CD4-positive, CD25-positive, alpha-beta regulatory T cell (primary cell): Measurements from ENCODE around the gene MKNK2. TPM values are rescaled to one million over a fixed set of nuclear protein-coding genes. Genes with fewer than 3 reads are reported as not detected.
"Not testable (repeated sequence)": the region's sequence is repeated elsewhere in the genome, so short reads cannot be mapped to it uniquely, and the experiment has no call there.

ENCODE experiments used
- ATAC-seq, 2 donors: fragments of 150-1000 bp; cut with Tn5 transposase; one replicate each; pipeline ENCODE4 v1.10.0; 2021; ENCODE audit warnings: low read depth in 2 of 2, moderate number of reproducible peaks in 2 of 2, moderate library complexity in 1 of 2
- DNase-seq, 3 donors: peaks; one replicate each; pipeline versions ENCODE4 v3.0.0 to v3.0.0-alpha.2; 2012 to 2022; ENCODE audit warnings: mixed read lengths in 1 of 3
- H3K27ac ChIP-seq: one replicate; pipeline ENCODE4 v1.7.0; 2013; ENCODE audit warnings: mild to moderate bottlenecking, low read length; ENCODE audit not compliant: insufficient read depth, poor library complexity, severe bottlenecking
- H3K27me3 ChIP-seq: one replicate; pipeline ENCODE4 v1.7.0; 2013; ENCODE audit warnings: low read length; ENCODE audit not compliant: control insufficient read depth, insufficient read depth
- H3K36me3 ChIP-seq: one replicate; pipeline ENCODE4 v1.7.0; 2013; ENCODE audit warnings: mild to moderate bottlenecking, low read length, moderate library complexity; ENCODE audit not compliant: control insufficient read depth, insufficient read depth
- H3K4me1 ChIP-seq: 2 replicates; pipeline ENCODE4 v1.7.0; 2013; ENCODE audit warnings: mild to moderate bottlenecking, low read length; ENCODE audit not compliant: insufficient read depth, control insufficient read depth, poor library complexity, severe bottlenecking
- H3K4me3 ChIP-seq: one replicate; pipeline ENCODE4 v1.7.0; 2013; ENCODE audit warnings: low read depth, mild to moderate bottlenecking, low read length, moderate library complexity
- H3K9me3 ChIP-seq, 2 experiments: 1 replicate in 1 of 2; 2 replicates in 1 of 2; pipeline ENCODE4 v1.7.0; 2013; ENCODE audit warnings: low read length in 2 of 2, mild to moderate bottlenecking in 1 of 2, moderate library complexity in 1 of 2; ENCODE audit not compliant: control insufficient read depth in 2 of 2
- H3K27ac Mint-ChIP-seq, 3 donors: one replicate each; pipeline ENCODE4 v1.8.0; 2020 to 2022; ENCODE audit warnings: mild to moderate bottlenecking in 3 of 3, mixed read lengths in 3 of 3, moderate library complexity in 2 of 3
- H3K27me3 Mint-ChIP-seq: one replicate; pipeline ENCODE4 v1.8.0; 2022; ENCODE audit warnings: mild to moderate bottlenecking, mixed read lengths
- H3K36me3 Mint-ChIP-seq: one replicate; pipeline ENCODE4 v1.8.0; 2020; ENCODE audit warnings: mixed read lengths
- H3K4me1 Mint-ChIP-seq, 4 donors: one replicate each; pipeline ENCODE4 v1.8.0; 2020 to 2022; ENCODE audit warnings: mixed read lengths in 4 of 4, mild to moderate bottlenecking in 1 of 4
- H3K4me3 Mint-ChIP-seq, 4 donors: one replicate each; pipeline ENCODE4 v1.8.0; 2020 to 2022; ENCODE audit warnings: mild to moderate bottlenecking in 4 of 4, mixed read lengths in 4 of 4, moderate library complexity in 3 of 4
- H3K9me3 Mint-ChIP-seq, 7 donors: one replicate each; pipeline ENCODE4 v1.8.0; 2020 to 2022; ENCODE audit warnings: mixed read lengths in 7 of 7, mild to moderate bottlenecking in 3 of 7, moderate library complexity in 2 of 7
- polyA plus RNA-seq, 4 donors: library from polyadenylated mRNA; unstranded; fragments of 300-500 nt; fragmentation: Illumina TruSeq; gene quantifications; one replicate each; pipeline ENCODE4 v1.2.3, GENCODE V29; 2021
- total RNA-seq: library from RNA; stranded (reverse); gene quantifications from one replicate; pipeline ENCODE4 v1.2.3, GENCODE V29; 2022

The MKNK2 gene
- total and polyA plus RNA-seq, 5 donors from 2014 or later: 28.7 to 340 (median 33.8) TPM

DNA sequence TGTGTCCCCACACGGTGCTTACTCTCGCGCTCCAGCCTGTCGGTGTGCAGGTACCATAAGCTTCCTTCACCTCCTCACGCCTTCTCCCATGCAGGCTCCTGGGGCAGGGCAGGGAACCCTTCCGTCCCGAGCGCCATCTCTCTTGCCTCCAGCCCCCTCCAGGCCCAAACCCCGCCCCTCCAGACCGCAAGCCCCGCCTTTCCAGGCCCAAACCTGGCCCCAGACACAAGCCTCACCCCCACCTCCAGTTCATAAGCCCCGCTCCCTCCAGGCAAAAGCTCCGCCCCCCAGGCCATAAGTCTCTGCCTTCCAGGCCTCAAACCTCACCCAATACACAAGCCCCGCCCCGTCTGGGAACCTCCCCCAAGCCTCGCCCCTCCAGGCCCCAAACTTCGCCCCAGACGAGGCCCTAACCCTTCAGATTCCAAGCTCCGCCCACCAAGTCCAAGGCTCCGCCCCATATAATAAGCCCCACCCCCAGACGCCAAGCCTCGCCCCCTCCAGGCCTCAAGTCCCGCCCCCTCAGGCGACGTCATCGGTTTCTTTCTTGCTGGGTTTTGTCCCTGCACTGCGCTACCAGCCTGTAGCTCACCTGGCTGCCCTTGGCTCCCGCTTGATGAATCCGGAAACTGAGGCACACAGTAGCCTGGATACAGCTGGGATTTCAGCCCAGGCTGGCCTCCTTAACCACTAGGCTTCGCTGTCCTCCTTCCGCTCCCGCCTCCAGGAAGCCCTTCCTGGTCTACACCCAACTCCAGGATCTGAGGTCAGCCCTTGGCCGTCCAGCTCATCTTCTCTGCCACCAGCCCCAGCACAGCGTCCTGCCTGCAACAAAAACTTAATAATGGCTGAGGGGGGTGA, 16.1 kb downstream of the MKNK2 start:
- peaks cover 16% of the 10 kb centered on the region for H3K36me3 ChIP-seq
- ATAC-seq (peak; percentile 27 to 31), DNase-seq (peak; percentile 48 to 71 (median 68))
- no peaks in the 10 kb centered on the region for H3K27me3 Mint-ChIP-seq
- no peak overlapping the region for H3K27ac ChIP-seq
- H3K27ac Mint-ChIP-seq: peak overlapping the region in 1 of 3 donors; percentile 73
- H3K27me3 ChIP-seq: no peaks in the 10 kb centered on the region
- no peaks in the 10 kb centered on the region for H3K36me3 Mint-ChIP-seq
- H3K9me3 Mint-ChIP-seq: peaks cover 0 to 1% (median 0%) of the 10 kb centered on the region in 7 donors
- no peak overlapping the region for H3K4me3 ChIP-seq
- H3K4me3 Mint-ChIP-seq: peak overlapping the region in 2 of 4 donors; percentile 19 to 80
- peaks cover 38% of the 10 kb centered on the region for H3K4me1 ChIP-seq
- H3K4me1 Mint-ChIP-seq: peaks cover 0 to 42% (median 18%) of the 10 kb centered on the region in 4 donors
- no peaks in the 10 kb centered on the region for H3K9me3 ChIP-seq

DNA sequence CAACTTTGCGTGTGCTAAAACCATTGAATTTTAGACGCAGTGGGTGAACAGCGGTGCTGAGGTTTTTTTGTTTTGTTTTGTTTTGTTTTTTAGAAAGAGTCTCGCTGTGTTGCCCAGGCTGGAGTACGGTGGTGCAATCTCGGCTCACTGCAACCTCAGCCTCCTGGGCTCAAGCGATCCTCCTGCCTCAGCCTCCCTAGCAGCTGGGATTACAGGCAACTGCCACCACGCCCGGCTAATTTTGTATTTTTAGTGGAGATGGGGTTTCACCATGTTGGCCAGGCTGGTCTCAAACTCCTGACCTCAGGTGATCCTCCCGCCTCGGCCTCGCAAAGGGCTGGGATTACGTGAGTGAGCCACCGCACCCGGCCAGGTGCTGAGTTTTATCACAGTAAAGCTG, 16.8 kb downstream of the MKNK2 start:
- ATAC-seq, H3K4me3 ChIP-seq, H3K27me3 Mint-ChIP-seq, H3K27me3 ChIP-seq, H3K9me3 Mint-ChIP-seq, H3K36me3 ChIP-seq, H3K27ac ChIP-seq, H3K36me3 Mint-ChIP-seq, DNase-seq, H3K9me3 ChIP-seq, H3K27ac Mint-ChIP-seq: not testable (repeated sequence)
- H3K4me3 Mint-ChIP-seq: peak overlapping the region in 1 of 4 donors; percentile 19
- peaks cover 38% of the 10 kb centered on the region for H3K4me1 ChIP-seq
- peaks cover 0 to 39% (median 18%) of the 10 kb centered on the region in 4 donors for H3K4me1 Mint-ChIP-seq

DNA sequence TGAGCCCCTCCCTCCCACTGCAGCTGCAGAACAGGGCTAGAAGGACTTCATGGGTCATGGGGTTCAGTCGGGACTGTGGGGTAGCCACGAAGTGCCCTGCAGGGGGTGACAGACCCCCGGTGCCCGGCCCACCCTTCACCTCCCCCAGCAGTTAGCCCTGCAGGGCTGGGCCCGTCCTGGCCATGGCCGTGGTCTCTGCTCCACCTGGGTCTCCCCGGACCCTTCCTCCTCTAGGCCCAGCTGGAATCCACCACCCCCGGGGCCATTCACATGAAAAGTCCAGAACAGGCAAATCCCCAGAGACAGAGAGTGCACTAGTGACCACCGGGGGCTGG, 17.3 kb downstream of the MKNK2 start:
- no peak for ATAC-seq
- Histone ChIP-seq H3K27ac (no peak overlapping the region), H3K4me1 (peaks cover 38% of the 10 kb centered on the region), H3K36me3 (peaks cover 4% of the 10 kb centered on the region), H3K9me3 (no peaks in the 10 kb centered on the region), H3K27me3 (no peaks in the 10 kb centered on the region), H3K4me3 (no peak overlapping the region)
- H3K9me3 Mint-ChIP-seq: peaks cover 0 to 1% (median 0%) of the 10 kb centered on the region in 7 donors
- no peak overlapping the region for H3K4me3 Mint-ChIP-seq
- no peak overlapping the region for H3K27ac Mint-ChIP-seq
- H3K4me1 Mint-ChIP-seq: peaks cover 0 to 35% (median 18%) of the 10 kb centered on the region in 4 donors
- H3K27me3 Mint-ChIP-seq: no peaks in the 10 kb centered on the region
- no peaks in the 10 kb centered on the region for H3K36me3 Mint-ChIP-seq
- no peak for DNase-seq

DNA sequence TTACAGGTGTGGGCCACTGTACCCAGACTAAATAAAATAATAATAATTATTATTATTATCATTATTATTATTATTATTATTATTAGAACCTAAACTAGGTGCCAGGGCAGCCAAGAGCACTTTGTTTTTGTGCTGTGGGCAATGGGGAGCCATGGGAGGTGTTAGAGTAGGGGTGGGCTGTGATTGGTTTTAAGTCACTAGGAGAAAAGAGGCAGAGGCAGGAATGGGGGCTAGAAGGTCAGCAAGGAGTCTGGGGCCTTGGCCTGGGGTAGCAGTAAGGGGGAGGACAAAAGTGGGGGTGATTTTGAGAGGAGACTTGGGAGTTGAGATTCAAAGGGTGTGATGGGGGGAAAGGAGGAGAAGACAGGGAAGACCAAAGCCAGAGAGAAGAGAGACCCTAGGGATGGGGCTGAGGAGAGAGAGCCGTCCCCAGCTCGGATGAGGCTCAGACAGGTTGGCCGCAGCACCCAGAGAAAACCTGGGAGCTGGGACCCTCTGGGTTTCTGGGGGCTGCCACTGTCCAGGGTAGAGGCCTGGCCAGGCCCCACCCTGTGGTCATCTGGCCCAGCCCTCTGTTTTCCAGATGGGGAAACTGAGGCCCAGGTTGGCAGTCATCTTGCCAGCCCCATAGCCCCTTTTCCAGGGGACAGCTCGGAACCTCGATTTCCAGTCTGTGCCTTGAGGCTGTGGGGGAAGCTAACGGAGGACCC, 17.8 kb downstream of the MKNK2 start:
- H3K4me1 Mint-ChIP-seq: peaks cover 0 to 35% (median 18%) of the 10 kb centered on the region in 4 donors
- DNase-seq (no peak), ATAC-seq (no peak)
- H3K27me3 Mint-ChIP-seq: no peaks in the 10 kb centered on the region
- no peak overlapping the region for H3K4me3 ChIP-seq
- peaks cover 0 to 1% (median 0%) of the 10 kb centered on the region in 7 donors for H3K9me3 Mint-ChIP-seq
- no peaks in the 10 kb centered on the region for H3K27me3 ChIP-seq
- H3K27ac ChIP-seq: peak overlapping the region; percentile 74
- peak overlapping the region in 1 of 4 donors; percentile 28 for H3K4me3 Mint-ChIP-seq
- peaks cover 38% of the 10 kb centered on the region for H3K4me1 ChIP-seq
- peak overlapping the region in 2 of 3 donors; percentile 42 to 97 for H3K27ac Mint-ChIP-seq
- H3K36me3 Mint-ChIP-seq: no peaks in the 10 kb centered on the region
- no peaks in the 10 kb centered on the region for H3K9me3 ChIP-seq
- H3K36me3 ChIP-seq: no peaks in the 10 kb centered on the region

DNA sequence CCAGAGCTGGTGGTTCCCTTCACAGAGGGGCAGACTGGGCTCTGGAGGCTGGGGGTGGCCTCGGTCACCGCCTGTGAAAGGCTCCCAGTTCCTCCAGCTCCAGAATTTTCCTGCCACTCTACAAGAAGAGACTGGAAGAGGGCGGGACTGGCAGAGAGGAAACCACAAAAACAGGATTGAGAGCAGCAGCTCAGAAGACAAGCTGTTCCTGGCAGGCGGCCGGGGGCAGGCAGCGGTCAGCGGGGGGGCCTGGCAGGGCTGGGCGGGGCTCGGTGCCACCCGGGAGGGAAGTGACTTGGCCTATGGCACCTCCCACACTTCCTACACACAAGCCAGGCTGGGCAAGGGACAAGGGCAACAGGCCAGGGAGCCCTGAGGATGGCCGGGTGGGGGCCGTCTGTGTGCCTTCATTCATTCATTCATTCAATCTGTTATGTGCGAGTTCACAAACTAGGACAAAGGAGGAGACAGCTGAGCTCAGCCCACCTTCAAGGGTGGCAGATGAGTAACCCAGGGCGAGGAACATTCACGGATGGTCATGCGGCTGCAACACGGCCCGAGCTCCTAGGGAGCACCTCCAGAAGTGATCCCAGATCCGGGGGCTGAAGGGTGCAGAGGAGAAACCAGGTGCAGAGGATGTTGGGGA, 18.6 kb downstream of the MKNK2 start:
- H3K36me3 ChIP-seq: no peaks in the 10 kb centered on the region
- Mint-ChIP-seq H3K27ac (peak overlapping the region; percentile 91 to 97 (median 92)), H3K27me3 (no peaks in the 10 kb centered on the region), H3K4me1 (peaks cover 0 to 36% (median 18%) of the 10 kb centered on the region in 4 donors), H3K36me3 (no peaks in the 10 kb centered on the region), H3K4me3 (peak overlapping the region; percentile 66 to 83 (median 78)), H3K9me3 (peaks cover 0 to 1% (median 0%) of the 10 kb centered on the region in 7 donors)
- H3K4me3 ChIP-seq: no peak overlapping the region
- H3K9me3 ChIP-seq: no peaks in the 10 kb centered on the region
- DNase-seq (peak in 1 of 3 donors; percentile 82), ATAC-seq (peak; percentile 46 to 51)
- H3K4me1 ChIP-seq: peaks cover 38% of the 10 kb centered on the region
- no peaks in the 10 kb centered on the region for H3K27me3 ChIP-seq
- peak overlapping the region; percentile 74 for H3K27ac ChIP-seq

DNA sequence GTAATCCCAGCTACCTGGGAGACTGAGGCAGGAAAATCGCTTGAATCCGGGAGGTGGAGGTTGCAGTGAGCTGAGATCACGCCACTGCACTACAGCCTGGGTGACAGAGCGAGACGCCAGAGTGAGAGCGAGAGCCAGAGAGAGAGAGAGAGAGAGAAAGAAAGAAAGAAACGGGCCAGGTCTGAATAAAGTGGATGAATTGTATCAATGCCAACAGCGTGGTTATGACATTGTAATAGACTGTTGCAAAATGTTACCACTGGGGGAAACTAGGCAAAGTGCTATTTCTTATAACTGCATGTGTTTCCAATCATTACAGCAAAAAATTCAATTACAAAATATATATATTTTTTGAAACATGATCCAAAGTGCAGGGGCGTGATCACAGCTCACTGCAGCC, 23.7 kb downstream of the MKNK2 start:
- Histone ChIP-seq H3K4me3 (no peak overlapping the region), H3K36me3 (no peaks in the 10 kb centered on the region), H3K4me1 (peaks cover 10% of the 10 kb centered on the region), H3K9me3 (no peaks in the 10 kb centered on the region), H3K27me3 (no peaks in the 10 kb centered on the region), H3K27ac (no peak overlapping the region)
- H3K9me3 Mint-ChIP-seq: peaks cover 0 to 4% (median 0%) of the 10 kb centered on the region in 7 donors
- DNase-seq: no peak
- ATAC-seq: no peak
- H3K36me3 Mint-ChIP-seq: no peaks in the 10 kb centered on the region
- no peaks in the 10 kb centered on the region for H3K27me3 Mint-ChIP-seq
- peaks cover 0 to 14% (median 6%) of the 10 kb centered on the region in 4 donors for H3K4me1 Mint-ChIP-seq
- H3K27ac Mint-ChIP-seq: no peak overlapping the region
- H3K4me3 Mint-ChIP-seq: peak overlapping the region in 1 of 4 donors; percentile 10

DNA sequence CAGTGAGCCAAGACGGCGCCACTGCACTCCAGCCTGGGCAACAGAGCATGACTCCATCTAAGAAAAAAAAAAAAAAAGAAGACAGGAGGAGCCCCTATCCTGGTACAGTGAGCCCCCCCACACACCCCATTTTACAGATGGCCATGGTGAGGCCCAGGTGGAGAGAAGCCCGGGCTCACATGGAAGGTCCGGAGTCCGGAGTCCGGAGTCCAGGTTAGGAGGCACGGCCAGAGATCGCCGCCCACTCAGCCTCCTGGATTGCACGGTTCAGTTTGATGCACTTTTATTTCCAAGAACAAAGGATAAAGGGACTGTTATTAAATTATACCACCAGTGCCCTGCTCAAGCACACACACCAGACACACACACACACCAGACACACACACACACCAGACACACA, 24.3 kb downstream of the MKNK2 start:
- peaks cover 5% of the 10 kb centered on the region for H3K4me1 ChIP-seq
- H3K9me3 ChIP-seq: no peaks in the 10 kb centered on the region
- H3K36me3 ChIP-seq: no peaks in the 10 kb centered on the region
- no peaks in the 10 kb centered on the region for H3K27me3 ChIP-seq
- no peaks in the 10 kb centered on the region for H3K36me3 Mint-ChIP-seq
- H3K27me3 Mint-ChIP-seq: no peaks in the 10 kb centered on the region
- peaks cover 0 to 4% (median 0%) of the 10 kb centered on the region in 7 donors for H3K9me3 Mint-ChIP-seq
- DNase-seq (no peak), ATAC-seq (no peak)
- peaks cover 0 to 8% (median under 1%) of the 10 kb centered on the region in 4 donors for H3K4me1 Mint-ChIP-seq
- no peak overlapping the region for H3K27ac Mint-ChIP-seq
- H3K27ac ChIP-seq: no peak overlapping the region
- no peak overlapping the region for H3K4me3 Mint-ChIP-seq
- H3K4me3 ChIP-seq: no peak overlapping the region
